KMS-11 (cell line): ENCODE data around the gene NOP56.

Experiments used
- H2AFZ ChIP-seq: fragments of 200-600 bp; sonication (generic); 2 replicates; pipeline ENCODE4 v1.6.1; 2016; ENCODE audit warnings: antibody characterized with exemption, mixed run types, low read depth
- H3K27ac ChIP-seq: fragments of 200-600 bp; sonication (generic); 2 replicates; pipeline ENCODE4 v1.6.1; 2016; ENCODE audit warnings: mild to moderate bottlenecking, mixed run types
- H3K27me3 ChIP-seq: fragments of 200-600 bp; sonication (generic); 2 replicates; pipeline ENCODE4 v1.6.1; 2017; ENCODE audit warnings: mild to moderate bottlenecking, low read depth, mixed run types, moderate library complexity; ENCODE audit not compliant: insufficient read depth
- H3K36me3 ChIP-seq: fragments of 200-600 bp; sonication (generic); 2 replicates; pipeline ENCODE4 v1.6.1; 2017; ENCODE audit warnings: mild to moderate bottlenecking, mixed run types; ENCODE audit not compliant: insufficient read depth
- H3K4me1 ChIP-seq: fragments of 200-600 bp; sonication (generic); 2 replicates; pipeline ENCODE4 v1.6.1; 2016; ENCODE audit warnings: mild to moderate bottlenecking, low read depth, mixed run types; ENCODE audit not compliant: poor library complexity, severe bottlenecking
- H3K4me2 ChIP-seq: fragments of 200-600 bp; sonication (generic); 2 replicates; pipeline ENCODE4 v1.7.0; 2016; ENCODE audit warnings: mild to moderate bottlenecking, mixed run types
- H3K4me3 ChIP-seq: fragments of 200-600 bp; sonication (generic); IDR thresholded peaks from 2 replicates; pipeline ENCODE4 v1.6.1; 2017; ENCODE audit warnings: low read depth, low read length, mixed read lengths; ENCODE audit not compliant: insufficient read depth
- H3K79me2 ChIP-seq: fragments of 200-600 bp; sonication (generic); 2 replicates; pipeline ENCODE4 v1.6.1; 2016; ENCODE audit warnings: low read depth, mixed run types; ENCODE audit not compliant: insufficient read depth
- H3K9ac ChIP-seq: fragments of 200-600 bp; sonication (generic); 2 replicates; pipeline ENCODE4 v1.6.1; 2016; ENCODE audit warnings: mild to moderate bottlenecking, mixed run types
- H4K20me1 ChIP-seq: fragments of 200-600 bp; sonication (generic); 2 replicates; pipeline ENCODE4 v1.6.1; 2016; ENCODE audit warnings: mild to moderate bottlenecking, mixed run types; ENCODE audit not compliant: insufficient read depth
- TF ChIP-seq, protein P1 (sequence below): fragments of 200-600 bp; sonication (generic); conservative IDR thresholded peaks from 2 replicates; pipeline ENCODE4 v1.6.1; 2017; ENCODE audit warnings: low read depth, mild to moderate bottlenecking, antibody characterized with exemption, low read length, moderate library complexity, mixed read lengths

NOP56 gene

DNA sequence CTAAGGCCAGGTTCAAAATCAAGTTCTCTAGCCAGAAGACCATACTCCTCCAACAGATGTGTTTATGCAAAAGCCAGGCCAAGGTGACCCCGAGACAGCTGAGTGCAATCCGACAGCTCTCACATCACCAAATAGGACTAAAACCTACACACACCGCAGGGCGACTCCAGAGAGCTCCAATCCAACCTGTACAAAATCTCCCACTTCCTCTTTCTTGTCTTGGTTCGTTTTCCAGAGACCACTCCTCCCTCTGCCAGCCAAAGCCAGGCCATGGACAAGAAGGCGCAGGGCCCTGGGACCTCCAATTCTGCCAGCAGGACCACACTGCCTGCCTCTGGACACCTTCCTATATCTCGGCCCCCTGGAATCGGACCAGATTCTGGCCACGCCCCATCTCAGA, 11.5 kb upstream of the NOP56 start:
- H3K9ac ChIP-seq = no peak overlapping the region

DNA sequence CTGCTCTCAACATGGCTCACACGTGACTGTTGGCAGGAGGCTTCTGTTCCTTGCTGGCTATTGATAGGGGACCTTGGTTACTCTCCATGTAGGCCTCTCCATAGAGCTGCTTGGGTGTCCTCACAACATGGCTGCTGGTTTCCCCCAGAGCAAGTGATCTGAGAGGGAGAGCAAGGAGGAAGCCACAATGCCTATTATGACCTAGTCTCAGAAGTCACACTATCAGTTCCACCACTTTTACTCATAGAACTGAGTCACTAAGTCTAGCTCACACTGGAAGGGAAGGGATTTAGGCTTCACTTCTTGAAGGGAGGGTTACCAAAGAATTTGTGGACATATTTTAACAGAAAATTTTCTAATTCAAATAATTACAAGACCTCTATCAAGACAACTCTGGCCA, 8.7 kb upstream of the NOP56 start:
- TF ChIP-seq, protein P1, sequence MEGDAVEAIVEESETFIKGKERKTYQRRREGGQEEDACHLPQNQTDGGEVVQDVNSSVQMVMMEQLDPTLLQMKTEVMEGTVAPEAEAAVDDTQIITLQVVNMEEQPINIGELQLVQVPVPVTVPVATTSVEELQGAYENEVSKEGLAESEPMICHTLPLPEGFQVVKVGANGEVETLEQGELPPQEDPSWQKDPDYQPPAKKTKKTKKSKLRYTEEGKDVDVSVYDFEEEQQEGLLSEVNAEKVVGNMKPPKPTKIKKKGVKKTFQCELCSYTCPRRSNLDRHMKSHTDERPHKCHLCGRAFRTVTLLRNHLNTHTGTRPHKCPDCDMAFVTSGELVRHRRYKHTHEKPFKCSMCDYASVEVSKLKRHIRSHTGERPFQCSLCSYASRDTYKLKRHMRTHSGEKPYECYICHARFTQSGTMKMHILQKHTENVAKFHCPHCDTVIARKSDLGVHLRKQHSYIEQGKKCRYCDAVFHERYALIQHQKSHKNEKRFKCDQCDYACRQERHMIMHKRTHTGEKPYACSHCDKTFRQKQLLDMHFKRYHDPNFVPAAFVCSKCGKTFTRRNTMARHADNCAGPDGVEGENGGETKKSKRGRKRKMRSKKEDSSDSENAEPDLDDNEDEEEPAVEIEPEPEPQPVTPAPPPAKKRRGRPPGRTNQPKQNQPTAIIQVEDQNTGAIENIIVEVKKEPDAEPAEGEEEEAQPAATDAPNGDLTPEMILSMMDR = no peak
- no peaks in the 10 kb centered on the region for H3K79me2 ChIP-seq
- H3K4me1 ChIP-seq = no peaks in the 10 kb centered on the region
- H4K20me1 ChIP-seq = no peaks in the 10 kb centered on the region
- no peak overlapping the region for H3K27ac ChIP-seq
- no peak overlapping the region for H3K4me2 ChIP-seq
- no peak overlapping the region for H2AFZ ChIP-seq
- no peak overlapping the region for H3K4me3 ChIP-seq
- no peaks in the 10 kb centered on the region for H3K36me3 ChIP-seq
- H3K27me3 ChIP-seq = no peaks in the 10 kb centered on the region
- no peak overlapping the region for H3K9ac ChIP-seq

More for the DNA sequence above, 11.5 kb upstream of the NOP56 start:
- Histone ChIP-seq H3K27ac (no peak overlapping the region), H2AFZ (no peak overlapping the region), H4K20me1 (no peaks in the 10 kb centered on the region), H3K79me2 (no peaks in the 10 kb centered on the region), H3K27me3 (no peaks in the 10 kb centered on the region), H3K4me3 (no peak overlapping the region), H3K4me1 (no peaks in the 10 kb centered on the region), H3K36me3 (no peaks in the 10 kb centered on the region), H3K4me2 (no peak overlapping the region)
- TF ChIP-seq, protein P1 = no peak

DNA sequence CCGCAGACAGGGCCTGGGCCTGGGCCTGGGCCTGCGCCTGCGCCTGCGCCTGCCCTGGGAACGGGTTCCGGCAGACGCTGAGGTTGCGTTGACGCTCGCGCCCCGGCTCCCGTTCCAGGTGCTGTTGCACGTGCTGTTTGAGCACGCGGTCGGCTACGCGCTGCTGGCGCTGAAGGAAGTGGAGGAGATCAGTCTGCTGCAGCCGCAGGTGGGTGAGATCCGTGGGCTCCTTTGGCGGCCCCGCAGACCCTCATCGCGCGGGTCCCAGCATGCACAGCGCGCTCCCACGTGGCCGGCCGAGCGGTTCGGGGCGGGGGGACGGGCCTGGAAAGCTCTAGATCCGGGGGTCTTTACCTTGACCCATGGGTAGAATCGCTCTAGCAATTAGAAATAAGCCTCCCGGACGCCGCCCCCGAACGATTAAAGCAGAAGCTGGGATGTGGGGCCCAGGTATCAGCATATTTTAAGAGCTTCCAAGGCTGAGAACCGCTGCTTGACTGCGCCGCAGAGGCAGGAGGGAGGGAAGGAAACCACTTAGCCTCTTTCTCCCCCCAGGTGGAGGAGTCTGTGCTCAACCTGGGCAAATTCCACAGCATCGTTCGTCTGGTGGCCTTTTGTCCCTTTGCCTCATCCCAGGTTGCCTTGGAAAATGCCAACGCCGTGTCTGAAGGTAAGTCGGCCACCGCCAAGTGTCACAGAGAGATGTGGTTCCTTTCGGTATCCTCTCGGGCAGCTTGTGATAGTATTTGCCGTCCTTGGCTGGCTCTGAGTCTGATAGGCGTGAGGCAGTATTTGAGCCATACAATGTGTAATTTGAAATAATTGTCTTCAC, 508 bp downstream of the NOP56 start:
- Histone ChIP-seq H4K20me1 (peaks cover 17% of the 10 kb centered on the region; the same call in 1 of the 2 replicates), H3K27me3 (no peaks in the 10 kb centered on the region), H2AFZ (no peak overlapping the region), H3K27ac (peak overlapping the region; percentile 85), H3K4me3 (no peak overlapping the region), H3K4me1 (peaks cover 5% of the 10 kb centered on the region), H3K36me3 (peaks cover 8% of the 10 kb centered on the region; the same call in 1 of the 2 replicates), H3K4me2 (peak overlapping the region; percentile 84), H3K79me2 (peaks cover 56% of the 10 kb centered on the region), H3K9ac (peak overlapping the region; percentile 89)
- TF ChIP-seq, protein P1 = no peak

DNA sequence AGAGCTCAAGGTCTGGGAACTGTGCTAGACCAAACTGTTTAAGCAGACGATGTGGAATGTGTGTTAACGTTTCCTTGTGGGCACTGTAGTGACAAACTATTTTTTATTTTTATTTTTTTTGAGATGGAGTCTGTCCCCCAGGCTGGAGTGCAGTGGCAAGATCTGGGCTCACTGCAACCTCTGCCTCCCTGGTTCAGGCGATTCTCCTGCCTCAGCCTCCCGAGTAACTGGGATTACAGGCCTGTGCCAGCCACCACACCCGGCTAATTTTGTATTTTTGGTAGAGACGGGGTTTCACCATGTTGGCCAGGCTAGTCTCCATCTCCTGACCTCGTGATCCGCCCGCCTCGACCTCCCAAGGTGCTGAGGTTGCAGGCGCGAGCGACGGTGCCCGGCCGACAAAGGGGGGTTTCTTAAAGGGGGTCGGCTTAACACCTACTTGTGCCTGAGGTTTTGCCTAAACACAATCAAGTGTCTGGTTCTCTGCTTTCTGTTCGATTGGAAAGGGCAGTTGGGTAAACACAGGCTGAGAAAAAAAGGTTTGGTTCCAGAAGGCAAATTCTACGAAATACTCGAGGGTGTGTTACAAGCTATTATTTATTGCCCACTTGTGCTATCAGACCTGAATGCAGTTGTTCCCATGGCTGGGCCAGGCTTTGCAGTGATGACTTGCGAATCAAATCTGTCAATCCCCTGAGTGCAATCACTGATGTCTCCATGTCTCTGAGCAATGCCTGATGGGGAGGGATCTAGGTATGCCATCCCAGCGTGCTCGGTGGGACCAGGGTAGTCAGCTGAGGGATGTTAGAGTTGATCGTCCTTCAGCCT, 1.3 kb downstream of the NOP56 start:
- TF ChIP-seq, protein P1 = no peak
- H3K4me2 ChIP-seq = peak overlapping the region; percentile 84
- peak overlapping the region; percentile 89 for H3K9ac ChIP-seq
- H4K20me1 ChIP-seq = peaks cover 17% of the 10 kb centered on the region; the same call in 1 of the 2 replicates
- H3K27ac ChIP-seq = peak overlapping the region; percentile 85; the same call in 1 of the 2 replicates
- H3K4me3 ChIP-seq = no peak overlapping the region
- peaks cover 56% of the 10 kb centered on the region for H3K79me2 ChIP-seq
- peaks cover 8% of the 10 kb centered on the region; the same call in 1 of the 2 replicates for H3K36me3 ChIP-seq
- H3K27me3 ChIP-seq = no peaks in the 10 kb centered on the region
- no peak overlapping the region for H2AFZ ChIP-seq
- H3K4me1 ChIP-seq = peaks cover 5% of the 10 kb centered on the region
